Panc1 (cell line): ENCODE results near the gene CMTM8. TPM values are rescaled to one million over a fixed set of nuclear protein-coding genes. Genes with fewer than 3 reads are reported as not detected.

Experiments
- ATAC-seq: fragments of 200-7000 bp; cut with Tn5 transposase; 2 replicates; pipeline ENCODE4 v1.9.1; 2020; ENCODE audit warnings: mild to moderate bottlenecking, moderate library complexity
- BruUV-seq: library from RNA; stranded (reverse); fragments of 400-500 nt; replicated peaks from 2 replicates; lab custom pipeline; 2021; lab: Mats Ljungman, UMichigan
- CTCF ChIA-PET: fragments of 300-600 bp; sonication (Branson Sonifier 250); formaldehyde crosslinking; loops from one replicate; lab custom pipeline; 2022; ENCODE audit warnings: antibody characterized with exemption; lab: Charles Lee
- POLR2A ChIA-PET: fragments of 300-600 bp; sonication (Branson Sonifier 250); formaldehyde crosslinking; loops from one replicate; lab custom pipeline; 2022; ENCODE audit warnings: antibody characterized with exemption; lab: Charles Lee
- DNase-seq: peaks from one replicate; pipeline ENCODE4 v3.0.0-alpha.2; 2010; ENCODE audit warnings: low read depth, low spot score
- H3K27ac ChIP-seq: 2 replicates; pipeline ENCODE4 v1.5.1; 2011; ENCODE audit warnings: mild to moderate bottlenecking, low read length, inconsistent platforms
- H3K27me3 ChIP-seq: fragments of 200-500 bp; sonication (Bioruptor generic); 2 replicates; pipeline ENCODE4 v1.6.0; 2014; ENCODE audit warnings: low read length, inconsistent platforms; ENCODE audit not compliant: control insufficient read depth, insufficient read depth
- H3K36me3 ChIP-seq: fragments of 200-500 bp; sonication (Bioruptor generic); 2 replicates; pipeline ENCODE4 v1.5.1; 2014; ENCODE audit warnings: inconsistent platforms, mild to moderate bottlenecking, low read length, moderate library complexity; ENCODE audit not compliant: control insufficient read depth, insufficient read depth
- H3K4me1 ChIP-seq: 2 replicates; pipeline ENCODE4 v1.5.1; 2011; ENCODE audit warnings: inconsistent platforms, mild to moderate bottlenecking, low read length, moderate library complexity; ENCODE audit not compliant: control insufficient read depth, insufficient read depth
- H3K4me3 ChIP-seq, 2 experiments: 2 replicates each; pipeline ENCODE4 v1.5.1; 2011 to 2012; ENCODE audit warnings: low read depth in 2 of 2, low read length in 2 of 2, mild to moderate bottlenecking in 2 of 2, inconsistent platforms in 1 of 2, moderate library complexity in 1 of 2
- H3K9me3 ChIP-seq: fragments of 200-500 bp; sonication (Bioruptor generic); 2 replicates; pipeline ENCODE4 v1.5.1; 2014; ENCODE audit warnings: low read depth, mild to moderate bottlenecking, inconsistent platforms, low read length, moderate library complexity; ENCODE audit not compliant: control insufficient read depth, insufficient read depth
- POLR2AphosphoS5 ChIP-seq: IDR thresholded peaks from 2 replicates; pipeline ENCODE4 v1.6.1; 2012; ENCODE audit warnings: mild to moderate bottlenecking, low read depth, low read length, moderate library complexity
- REST ChIP-seq, 2 experiments: IDR thresholded peaks; 2 replicates each; pipeline ENCODE4 v1.6.1; 2011 to 2012; ENCODE audit warnings: low read depth in 2 of 2, control low read depth in 1 of 2, low read length in 1 of 2, mild to moderate bottlenecking in 1 of 2, moderate library complexity in 1 of 2; ENCODE audit not compliant: insufficient read depth in 1 of 2
- SIN3A ChIP-seq: IDR thresholded peaks from 2 replicates; pipeline ENCODE4 v1.6.1; 2012; ENCODE audit warnings: low read depth, mild to moderate bottlenecking, low read length, moderate library complexity, borderline replicate concordance; ENCODE audit not compliant: insufficient read depth
- TCF7L2 ChIP-seq: IDR thresholded peaks from 2 replicates; pipeline ENCODE4 v1.6.1; 2011; ENCODE audit warnings: mild to moderate bottlenecking, low read depth, low read length, inconsistent platforms
- in situ Hi-C: cut with HindIII; loops from 2 replicates; pipeline ENCODE4 v1.10.0; 2016; ENCODE audit warnings: low sequenced_read_pairs, low pct_unique_long_range_greater_than_20kb
- intact Hi-C: fragments of 100-400 bp; cut with micrococcal nuclease; formaldehyde crosslinking; loops from one replicate; pipeline ENCODE4 v1.10.0; 2022; ENCODE audit not compliant: unreplicated experiment
- total RNA-seq: library from RNA; stranded (reverse); gene quantifications from one replicate; pipeline ENCODE4 v1.2.1, GENCODE V29; 2021; ENCODE audit not compliant: unreplicated experiment
- TF ChIP-seq, protein P1 (sequence below): fragments of 450-650 bp; IDR thresholded peaks from 2 replicates; pipeline ENCODE4 v1.5.1; 2017; ENCODE audit warnings: mild to moderate bottlenecking

The CMTM8 gene
- total RNA-seq, 1 experiment from 2014 or later, result 9.8 TPM

DNA sequence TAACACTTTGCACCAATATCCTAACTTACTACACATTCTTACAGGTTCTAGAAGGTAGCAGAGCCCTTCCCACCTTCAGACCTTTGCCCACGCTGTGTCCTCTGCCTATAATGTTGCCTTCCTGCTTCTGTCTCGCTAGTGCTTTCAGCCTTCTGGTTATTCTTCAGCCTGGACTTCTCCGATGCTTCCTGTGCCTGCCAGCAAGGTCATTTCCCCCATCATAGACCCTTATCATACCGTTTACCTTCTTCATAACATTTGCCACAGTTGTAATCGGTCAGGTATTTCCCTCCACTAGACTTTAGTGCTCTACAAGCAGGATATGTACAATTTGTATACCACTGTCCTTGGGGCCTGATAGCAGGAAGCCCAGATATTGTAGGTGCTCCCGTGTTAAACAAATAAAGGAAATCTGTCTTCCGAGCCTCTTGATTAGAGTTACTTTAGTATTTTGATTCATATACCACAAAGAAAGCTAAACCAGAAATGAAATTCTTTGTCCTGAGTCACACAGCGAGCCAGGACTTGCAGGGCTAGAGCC is 117.3 kb downstream of the CMTM8 start:
- Histone ChIP-seq H3K27me3 (no peaks in the 10 kb centered on the region), H3K4me3 (no peak overlapping the region), H3K4me1 (no peaks in the 10 kb centered on the region), H3K9me3 (no peaks in the 10 kb centered on the region), H3K36me3 (no peaks in the 10 kb centered on the region), H3K27ac (no peak overlapping the region)
- no TSS peak for BruUV-seq
- DNase-seq (no peak), ATAC-seq (no peak)
- intact Hi-C loops (no loop called here), in situ Hi-C loops (no loop called here)
- no peak for TF ChIP-seq TCF7L2
- TF ChIP-seq SIN3A, result no peak
- TF ChIP-seq, protein P1, sequence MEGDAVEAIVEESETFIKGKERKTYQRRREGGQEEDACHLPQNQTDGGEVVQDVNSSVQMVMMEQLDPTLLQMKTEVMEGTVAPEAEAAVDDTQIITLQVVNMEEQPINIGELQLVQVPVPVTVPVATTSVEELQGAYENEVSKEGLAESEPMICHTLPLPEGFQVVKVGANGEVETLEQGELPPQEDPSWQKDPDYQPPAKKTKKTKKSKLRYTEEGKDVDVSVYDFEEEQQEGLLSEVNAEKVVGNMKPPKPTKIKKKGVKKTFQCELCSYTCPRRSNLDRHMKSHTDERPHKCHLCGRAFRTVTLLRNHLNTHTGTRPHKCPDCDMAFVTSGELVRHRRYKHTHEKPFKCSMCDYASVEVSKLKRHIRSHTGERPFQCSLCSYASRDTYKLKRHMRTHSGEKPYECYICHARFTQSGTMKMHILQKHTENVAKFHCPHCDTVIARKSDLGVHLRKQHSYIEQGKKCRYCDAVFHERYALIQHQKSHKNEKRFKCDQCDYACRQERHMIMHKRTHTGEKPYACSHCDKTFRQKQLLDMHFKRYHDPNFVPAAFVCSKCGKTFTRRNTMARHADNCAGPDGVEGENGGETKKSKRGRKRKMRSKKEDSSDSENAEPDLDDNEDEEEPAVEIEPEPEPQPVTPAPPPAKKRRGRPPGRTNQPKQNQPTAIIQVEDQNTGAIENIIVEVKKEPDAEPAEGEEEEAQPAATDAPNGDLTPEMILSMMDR, result no peak
- TF ChIP-seq REST (IDR thresholded peaks at IDR 0.05; ENCODE audit: insufficient read depth in 1 of 2, low read depth in 2 of 2, low read length in 1 of 2), result no peak
- TF ChIP-seq POLR2AphosphoS5, result no peak
- CTCF ChIA-PET, result no interaction called here
- POLR2A ChIA-PET, result no interaction called here

DNA sequence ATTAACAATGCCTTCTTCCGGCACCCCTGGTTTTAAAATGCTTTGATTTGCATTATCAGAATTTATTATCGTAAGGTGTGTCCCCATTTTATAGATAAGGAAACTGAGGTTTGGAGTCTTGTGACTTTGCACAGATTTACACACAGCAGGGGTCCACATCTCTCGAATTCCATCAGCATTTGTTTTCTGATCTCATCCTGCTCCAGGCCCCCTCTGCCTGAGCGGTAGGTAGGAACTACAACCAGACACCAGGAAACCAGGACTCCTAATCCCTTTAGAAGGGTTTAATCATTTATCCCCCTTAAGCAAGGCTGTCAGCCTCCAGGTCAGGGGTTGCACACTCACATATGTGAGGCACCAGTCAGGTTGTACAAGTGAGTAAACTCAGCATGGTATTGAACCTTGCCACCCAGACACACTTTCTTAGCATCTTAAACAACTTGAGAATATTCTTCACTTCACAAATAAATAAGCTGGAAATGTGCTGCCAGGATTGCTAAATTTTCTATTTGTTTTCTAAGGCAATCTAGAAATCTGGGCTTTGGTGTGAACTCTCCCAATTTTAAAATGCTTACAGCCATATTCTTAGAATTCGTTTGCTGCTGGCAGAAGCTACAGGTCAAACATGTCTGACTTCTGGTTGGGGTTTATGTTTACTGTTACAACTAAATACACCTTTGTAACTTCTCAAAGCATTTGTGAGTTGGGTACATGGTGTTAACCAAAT is 121.4 kb downstream of the CMTM8 start:
- Histone ChIP-seq H3K36me3 (no peaks in the 10 kb centered on the region), H3K9me3 (no peaks in the 10 kb centered on the region), H3K4me1 (no peaks in the 10 kb centered on the region), H3K4me3 (no peak overlapping the region), H3K27me3 (no peaks in the 10 kb centered on the region), H3K27ac (no peak overlapping the region)
- intact Hi-C loops, result no loop called here
- DNase-seq (no peak), ATAC-seq (no peak)
- in situ Hi-C loops, result no loop called here
- TF ChIP-seq REST (IDR thresholded peaks at IDR 0.05; ENCODE audit: insufficient read depth in 1 of 2, low read depth in 2 of 2, low read length in 1 of 2), result no peak
- TF ChIP-seq, protein P1, result no peak
- no peak for TF ChIP-seq TCF7L2
- TF ChIP-seq POLR2AphosphoS5, result no peak
- TF ChIP-seq SIN3A, result no peak
- ChIA-PET CTCF (no interaction called here), POLR2A (no interaction called here)
- no TSS peak for BruUV-seq
